ENCODE data around the gene ARHGAP42.

DNA sequence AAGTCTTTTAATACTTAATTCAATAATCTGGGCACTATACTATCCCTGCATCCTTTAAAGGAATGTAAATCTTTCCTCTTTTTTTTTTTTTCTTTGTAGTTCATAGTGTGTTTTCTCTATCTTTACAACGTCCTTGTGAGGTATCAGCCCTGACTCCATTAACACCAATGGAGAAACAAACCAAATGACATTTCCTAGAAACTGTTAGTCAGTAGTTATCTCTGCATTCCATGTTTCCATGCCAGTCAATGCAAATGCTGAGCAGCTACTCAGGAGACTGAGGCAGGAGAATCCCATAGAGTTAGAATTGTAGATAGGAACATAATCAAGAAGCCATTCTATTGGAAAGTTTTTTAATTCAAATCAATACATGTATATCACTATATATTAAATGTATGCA, 182.2 kb downstream of the ARHGAP42 start:
- TF ChIP-seq, protein P1, sequence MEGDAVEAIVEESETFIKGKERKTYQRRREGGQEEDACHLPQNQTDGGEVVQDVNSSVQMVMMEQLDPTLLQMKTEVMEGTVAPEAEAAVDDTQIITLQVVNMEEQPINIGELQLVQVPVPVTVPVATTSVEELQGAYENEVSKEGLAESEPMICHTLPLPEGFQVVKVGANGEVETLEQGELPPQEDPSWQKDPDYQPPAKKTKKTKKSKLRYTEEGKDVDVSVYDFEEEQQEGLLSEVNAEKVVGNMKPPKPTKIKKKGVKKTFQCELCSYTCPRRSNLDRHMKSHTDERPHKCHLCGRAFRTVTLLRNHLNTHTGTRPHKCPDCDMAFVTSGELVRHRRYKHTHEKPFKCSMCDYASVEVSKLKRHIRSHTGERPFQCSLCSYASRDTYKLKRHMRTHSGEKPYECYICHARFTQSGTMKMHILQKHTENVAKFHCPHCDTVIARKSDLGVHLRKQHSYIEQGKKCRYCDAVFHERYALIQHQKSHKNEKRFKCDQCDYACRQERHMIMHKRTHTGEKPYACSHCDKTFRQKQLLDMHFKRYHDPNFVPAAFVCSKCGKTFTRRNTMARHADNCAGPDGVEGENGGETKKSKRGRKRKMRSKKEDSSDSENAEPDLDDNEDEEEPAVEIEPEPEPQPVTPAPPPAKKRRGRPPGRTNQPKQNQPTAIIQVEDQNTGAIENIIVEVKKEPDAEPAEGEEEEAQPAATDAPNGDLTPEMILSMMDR (conservative IDR thresholded peaks at IDR 0.05; ENCODE audit: low read depth, low read length), result no peak
- no peak for TF ChIP-seq EZH2 (IDR thresholded peaks at IDR 0.05; ENCODE audit: borderline replicate concordance, low read depth, low read length, poor library complexity, severe bottlenecking)

Measured in A673 (cell line).